Measurements from ENCODE around the gene HRC. TPM values are rescaled to one million over a fixed set of nuclear protein-coding genes. Genes with fewer than 3 reads are reported as not detected.

Gene HRC, protein sequence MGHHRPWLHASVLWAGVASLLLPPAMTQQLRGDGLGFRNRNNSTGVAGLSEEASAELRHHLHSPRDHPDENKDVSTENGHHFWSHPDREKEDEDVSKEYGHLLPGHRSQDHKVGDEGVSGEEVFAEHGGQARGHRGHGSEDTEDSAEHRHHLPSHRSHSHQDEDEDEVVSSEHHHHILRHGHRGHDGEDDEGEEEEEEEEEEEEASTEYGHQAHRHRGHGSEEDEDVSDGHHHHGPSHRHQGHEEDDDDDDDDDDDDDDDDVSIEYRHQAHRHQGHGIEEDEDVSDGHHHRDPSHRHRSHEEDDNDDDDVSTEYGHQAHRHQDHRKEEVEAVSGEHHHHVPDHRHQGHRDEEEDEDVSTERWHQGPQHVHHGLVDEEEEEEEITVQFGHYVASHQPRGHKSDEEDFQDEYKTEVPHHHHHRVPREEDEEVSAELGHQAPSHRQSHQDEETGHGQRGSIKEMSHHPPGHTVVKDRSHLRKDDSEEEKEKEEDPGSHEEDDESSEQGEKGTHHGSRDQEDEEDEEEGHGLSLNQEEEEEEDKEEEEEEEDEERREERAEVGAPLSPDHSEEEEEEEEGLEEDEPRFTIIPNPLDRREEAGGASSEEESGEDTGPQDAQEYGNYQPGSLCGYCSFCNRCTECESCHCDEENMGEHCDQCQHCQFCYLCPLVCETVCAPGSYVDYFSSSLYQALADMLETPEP
- not detected in 2 replicates for total RNA-seq

- H3K4me3 ChIP-seq (ENCODE audit: low read depth, low read length): no peak within 1 kb of the TSS
- peaks cover 4% of the 10 kb centered on the region for H3K36me3 ChIP-seq (ENCODE audit: control insufficient read depth, insufficient read depth, low read length)
- no peaks in the 10 kb centered on the region for H3K27me3 ChIP-seq (ENCODE audit: control insufficient read depth, insufficient read depth, low read length)
- DNase-seq (ENCODE audit: low read depth): no peak
- FAIRE-seq: no peak
- TF ChIP-seq, protein P1, sequence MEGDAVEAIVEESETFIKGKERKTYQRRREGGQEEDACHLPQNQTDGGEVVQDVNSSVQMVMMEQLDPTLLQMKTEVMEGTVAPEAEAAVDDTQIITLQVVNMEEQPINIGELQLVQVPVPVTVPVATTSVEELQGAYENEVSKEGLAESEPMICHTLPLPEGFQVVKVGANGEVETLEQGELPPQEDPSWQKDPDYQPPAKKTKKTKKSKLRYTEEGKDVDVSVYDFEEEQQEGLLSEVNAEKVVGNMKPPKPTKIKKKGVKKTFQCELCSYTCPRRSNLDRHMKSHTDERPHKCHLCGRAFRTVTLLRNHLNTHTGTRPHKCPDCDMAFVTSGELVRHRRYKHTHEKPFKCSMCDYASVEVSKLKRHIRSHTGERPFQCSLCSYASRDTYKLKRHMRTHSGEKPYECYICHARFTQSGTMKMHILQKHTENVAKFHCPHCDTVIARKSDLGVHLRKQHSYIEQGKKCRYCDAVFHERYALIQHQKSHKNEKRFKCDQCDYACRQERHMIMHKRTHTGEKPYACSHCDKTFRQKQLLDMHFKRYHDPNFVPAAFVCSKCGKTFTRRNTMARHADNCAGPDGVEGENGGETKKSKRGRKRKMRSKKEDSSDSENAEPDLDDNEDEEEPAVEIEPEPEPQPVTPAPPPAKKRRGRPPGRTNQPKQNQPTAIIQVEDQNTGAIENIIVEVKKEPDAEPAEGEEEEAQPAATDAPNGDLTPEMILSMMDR (IDR thresholded peaks at IDR 0.05; ENCODE audit: insufficient read depth, low read length, severe bottlenecking): no peak
Measured at GRCh38 chr19:49155005-49155819, at the start of gene HRC. TSS of gene HRC (minus strand) at chr19:49155396. CDS start at chr19:49155237, 159 bp downstream.

DNA sequence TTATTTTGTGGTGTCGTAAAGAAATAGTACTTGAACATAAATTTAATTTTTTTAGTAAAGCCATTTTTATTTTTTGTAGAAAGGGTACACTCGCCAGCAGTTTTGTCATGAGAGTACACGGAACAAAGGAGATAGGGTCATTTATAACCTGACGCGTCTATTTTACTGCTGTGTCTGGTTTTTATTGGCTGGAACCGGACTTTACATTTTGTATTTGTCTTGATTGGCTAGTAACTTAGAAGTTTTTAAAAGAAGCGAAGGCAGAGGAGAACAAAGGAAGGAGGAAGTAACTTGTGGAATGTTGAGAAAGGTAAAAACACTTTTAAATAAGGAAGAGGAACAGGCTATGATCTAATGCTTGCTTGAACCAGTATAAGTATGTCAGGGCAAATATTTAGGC lies 45.8 kb upstream of the HRC start:
- Histone ChIP-seq H3K27me3 (ENCODE audit: control insufficient read depth, insufficient read depth, low read length) (no peaks in the 10 kb centered on the region), H3K36me3 (ENCODE audit: control insufficient read depth, insufficient read depth, low read length) (peaks cover 18% of the 10 kb centered on the region), H3K4me3 (ENCODE audit: low read depth, low read length) (no peak overlapping the region)
- DNase-seq (ENCODE audit: low read depth) (no peak), FAIRE-seq (no peak)
- TF ChIP-seq, protein P1 (IDR thresholded peaks at IDR 0.05; ENCODE audit: insufficient read depth, low read length, severe bottlenecking): no peak

- FAIRE-seq (no peak), DNase-seq (ENCODE audit: low read depth) (no peak)
- TF ChIP-seq, protein P1 (IDR thresholded peaks at IDR 0.05; ENCODE audit: insufficient read depth, low read length, severe bottlenecking): no peak
- Histone ChIP-seq H3K36me3 (ENCODE audit: control insufficient read depth, insufficient read depth, low read length) (peaks cover 18% of the 10 kb centered on the region), H3K4me3 (ENCODE audit: low read depth, low read length) (no peak overlapping the region), H3K27me3 (ENCODE audit: control insufficient read depth, insufficient read depth, low read length) (no peaks in the 10 kb centered on the region)
Measured at GRCh38 chr19:49200238-49200862, 45.2 kb upstream of the HRC start.

GRCh38 chr19:49196527-49197240 lies 41.5 kb upstream of the HRC start:
- TF ChIP-seq, protein P1 (IDR thresholded peaks at IDR 0.05; ENCODE audit: insufficient read depth, low read length, severe bottlenecking): no peak
- Histone ChIP-seq H3K27me3 (ENCODE audit: control insufficient read depth, insufficient read depth, low read length) (no peaks in the 10 kb centered on the region), H3K4me3 (ENCODE audit: low read depth, low read length) (no peak overlapping the region), H3K36me3 (ENCODE audit: control insufficient read depth, insufficient read depth, low read length) (peaks cover 17% of the 10 kb centered on the region)
- DNase-seq (ENCODE audit: low read depth) (no peak), FAIRE-seq (no peak)

GRCh38 chr19:49194408-49194807 lies 39.2 kb upstream of the HRC start:
- DNase-seq (ENCODE audit: low read depth): no peak
- TF ChIP-seq, protein P1 (IDR thresholded peaks at IDR 0.05; ENCODE audit: insufficient read depth, low read length, severe bottlenecking): no peak
- peaks cover 23% of the 10 kb centered on the region for H3K36me3 ChIP-seq (ENCODE audit: control insufficient read depth, insufficient read depth, low read length)
- no peak for FAIRE-seq
- H3K4me3 ChIP-seq (ENCODE audit: low read depth, low read length): no peak overlapping the region
- no peaks in the 10 kb centered on the region for H3K27me3 ChIP-seq (ENCODE audit: control insufficient read depth, insufficient read depth, low read length)

All from bronchial epithelial cell (primary cell).